ENCODE results near the gene NMD3.

DNA sequence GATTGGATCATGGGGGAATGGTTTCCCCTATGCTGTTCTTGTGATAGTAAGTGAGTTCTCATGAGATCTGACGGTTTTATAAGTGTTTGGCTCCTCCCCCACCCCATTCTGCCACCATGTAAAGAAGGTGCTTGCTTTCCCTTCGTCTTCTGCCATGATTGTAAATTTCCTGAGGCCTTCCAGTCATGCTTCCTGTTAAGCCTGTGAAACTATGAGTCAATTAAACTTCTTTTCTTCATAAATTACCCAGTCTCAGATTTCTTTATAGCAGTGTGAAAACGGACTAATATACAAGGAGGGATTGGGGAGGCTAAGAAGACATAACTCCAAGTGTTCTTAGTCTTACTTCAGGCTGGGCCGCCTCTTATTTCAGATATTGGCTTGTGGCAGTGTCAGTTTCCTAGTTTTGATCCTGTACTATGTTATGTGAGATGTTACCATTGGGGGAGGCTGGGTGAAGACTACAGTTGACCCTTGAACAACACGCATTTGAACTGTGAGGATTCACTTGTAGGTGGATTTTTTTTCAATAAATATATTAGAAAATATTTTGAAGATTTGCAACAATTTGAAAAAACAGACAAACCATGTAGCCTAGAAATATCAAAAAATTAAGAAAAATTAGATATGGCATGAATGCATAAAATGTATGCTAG is 44.9 kb downstream of the NMD3 start:
- TF ChIP-seq, protein P1, sequence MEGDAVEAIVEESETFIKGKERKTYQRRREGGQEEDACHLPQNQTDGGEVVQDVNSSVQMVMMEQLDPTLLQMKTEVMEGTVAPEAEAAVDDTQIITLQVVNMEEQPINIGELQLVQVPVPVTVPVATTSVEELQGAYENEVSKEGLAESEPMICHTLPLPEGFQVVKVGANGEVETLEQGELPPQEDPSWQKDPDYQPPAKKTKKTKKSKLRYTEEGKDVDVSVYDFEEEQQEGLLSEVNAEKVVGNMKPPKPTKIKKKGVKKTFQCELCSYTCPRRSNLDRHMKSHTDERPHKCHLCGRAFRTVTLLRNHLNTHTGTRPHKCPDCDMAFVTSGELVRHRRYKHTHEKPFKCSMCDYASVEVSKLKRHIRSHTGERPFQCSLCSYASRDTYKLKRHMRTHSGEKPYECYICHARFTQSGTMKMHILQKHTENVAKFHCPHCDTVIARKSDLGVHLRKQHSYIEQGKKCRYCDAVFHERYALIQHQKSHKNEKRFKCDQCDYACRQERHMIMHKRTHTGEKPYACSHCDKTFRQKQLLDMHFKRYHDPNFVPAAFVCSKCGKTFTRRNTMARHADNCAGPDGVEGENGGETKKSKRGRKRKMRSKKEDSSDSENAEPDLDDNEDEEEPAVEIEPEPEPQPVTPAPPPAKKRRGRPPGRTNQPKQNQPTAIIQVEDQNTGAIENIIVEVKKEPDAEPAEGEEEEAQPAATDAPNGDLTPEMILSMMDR (IDR thresholded peaks at IDR 0.05) = no peak
- no peak for TF ChIP-seq POLR2A (IDR thresholded peaks at IDR 0.05)
